NT2/D1 (cell line): ENCODE results near the gene MYO1A.

ENCODE experiments used
- YY1 ChIP-seq: IDR thresholded peaks from 2 replicates; pipeline ENCODE4 v1.6.1; 2011; ENCODE audit not compliant: insufficient read length, insufficient read depth
- ZNF274 ChIP-seq: IDR thresholded peaks from 2 replicates; pipeline ENCODE4 v1.6.1; 2011; ENCODE audit warnings: mild to moderate bottlenecking, low read depth, low read length

GRCh38 chr12:57037264-57037663 is 12.7 kb downstream of the MYO1A start:
- no peak for TF ChIP-seq YY1
- no peak for TF ChIP-seq ZNF274
